Hepatocyte (in vitro differentiated cells): ENCODE results near the gene RNF145. TPM values are rescaled to one million over a fixed set of nuclear protein-coding genes. Genes with fewer than 3 reads are reported as not detected.

Source experiments
- DNase-seq: peaks from one replicate; pipeline ENCODE4 v3.0.0-alpha.2; 2016; ENCODE audit warnings: low spot score
- H2AFZ ChIP-seq: fragments of 200-600 bp; sonication (generic); 2 replicates; pipeline ENCODE4 v1.6.0; 2016; ENCODE audit warnings: antibody characterized with exemption, mild to moderate bottlenecking
- H3K27ac ChIP-seq: fragments of 200-600 bp; sonication (generic); 2 replicates; pipeline ENCODE4 v1.5.1; 2016; ENCODE audit warnings: mild to moderate bottlenecking
- H3K27me3 ChIP-seq: fragments of 200-600 bp; sonication (generic); 2 replicates; pipeline ENCODE4 v1.6.1; 2016
- H3K36me3 ChIP-seq: fragments of 200-600 bp; sonication (generic); replicated peaks from 2 replicates; pipeline ENCODE4 v1.5.1; 2016; ENCODE audit warnings: low read depth; ENCODE audit not compliant: insufficient read depth
- H3K4me1 ChIP-seq: fragments of 200-600 bp; sonication (generic); 2 replicates; pipeline ENCODE4 v1.5.1; 2016; ENCODE audit warnings: mild to moderate bottlenecking, moderate library complexity; ENCODE audit not compliant: insufficient read depth
- H3K4me2 ChIP-seq: fragments of 200-600 bp; sonication (generic); 2 replicates; pipeline ENCODE4 v1.6.0; 2016
- H3K4me3 ChIP-seq: fragments of 200-600 bp; sonication (generic); 2 replicates; pipeline ENCODE4 v1.5.1; 2016; ENCODE audit warnings: mild to moderate bottlenecking
- H3K79me2 ChIP-seq: fragments of 200-600 bp; sonication (generic); 2 replicates; pipeline ENCODE4 v1.6.0; 2017; ENCODE audit warnings: mild to moderate bottlenecking
- H3K9me2 ChIP-seq: fragments of 200-600 bp; sonication (generic); replicated peaks from 2 replicates; pipeline ENCODE4 v1.6.0; 2017; ENCODE audit warnings: mild to moderate bottlenecking; ENCODE audit not compliant: insufficient read depth
- H3K9me3 ChIP-seq: fragments of 200-600 bp; sonication (generic); 2 replicates; pipeline ENCODE4 v1.5.1; 2016; ENCODE audit warnings: low read depth, mild to moderate bottlenecking
- H4K20me1 ChIP-seq: fragments of 200-600 bp; sonication (generic); 2 replicates; pipeline ENCODE4 v1.6.0; 2016; ENCODE audit warnings: mild to moderate bottlenecking; ENCODE audit not compliant: insufficient read depth, poor library complexity, severe bottlenecking
- EZH2 ChIP-seq: fragments of 200-600 bp; sonication (generic); IDR thresholded peaks from 2 replicates; pipeline ENCODE4 v1.6.1; 2016; ENCODE audit warnings: antibody characterized with exemption, mild to moderate bottlenecking, borderline replicate concordance
- WGBS: methylation state at CpG from one replicate; pipeline ENCODE4 v1.1.6; 2016; ENCODE audit warnings: low lambda C conversion rate; ENCODE audit errors: missing lambda C conversion rate; 5-methylcytosine and 5-hydroxymethylcytosine counted together
- polyA plus RNA-seq: library from polyadenylated mRNA; unstranded; fragments of >200 nt; fragmentation: Nextera tagmentation; extraction: Ambion mirVana; gene quantifications from 2 replicates; pipeline ENCODE4 v1.2.1, GENCODE V29; 2016
- small RNA-seq: library from RNA; depleted of rRNA; stranded (forward); fragments of <200 nt; gene quantifications from one replicate; pipeline ENCODE3, GENCODE V24; 2014
- total RNA-seq: library from RNA; depleted of rRNA; stranded (reverse); fragments of >200 nt; gene quantifications from 2 replicates; pipeline ENCODE4 v1.2.3, GENCODE V29; 2014

The RNF145 gene
- total and polyA plus RNA-seq, 2 experiments from 2014 or later = 13.0 to 37.4 TPM

DNA sequence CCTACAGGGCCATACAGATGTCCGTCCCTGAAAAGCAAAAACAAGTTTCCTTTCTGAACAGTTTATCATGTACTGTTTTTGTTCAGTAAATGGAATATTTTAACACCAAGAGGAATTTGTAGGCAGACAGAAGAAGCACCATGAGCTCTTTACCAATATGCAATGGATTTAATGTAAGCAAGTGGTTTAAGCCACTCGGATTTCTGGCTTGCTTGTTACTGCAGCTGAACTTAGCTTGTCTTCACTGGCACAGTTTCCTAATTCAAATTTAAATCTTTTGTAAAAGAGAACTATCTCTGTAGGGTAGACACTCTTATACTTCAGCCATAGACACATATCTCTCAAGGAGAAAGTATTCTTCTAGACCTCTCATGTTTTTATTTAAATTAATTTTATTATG, 96.9 kb downstream of the RNF145 start:
- no peak for TF ChIP-seq EZH2
- Histone ChIP-seq H3K4me2 (no peak overlapping the region), H3K9me2 (no peaks in the 10 kb centered on the region), H4K20me1 (no peaks in the 10 kb centered on the region), H3K79me2 (no peaks in the 10 kb centered on the region), H3K9me3 (no peaks in the 10 kb centered on the region), H3K36me3 (no peaks in the 10 kb centered on the region), H3K27me3 (peaks cover 45% of the 10 kb centered on the region), H3K4me3 (no peak overlapping the region), H2AFZ (no peak overlapping the region), H3K4me1 (no peaks in the 10 kb centered on the region), H3K27ac (no peak overlapping the region)
- WGBS = 89% methylated on average over 2 of the region's 2 CpGs
- no peak for DNase-seq

Small RNAs within 50 kb of the gene (small RNA-seq; reads per million reads assigned to genes)
- not detected for gene RF00263

Other genes starting within 250 kb of the RNF145 start
- 6.5 and 12.1 TPM in 2 replicates for gene EBF1, start 109.6 kb downstream of the RNF145 start, total RNA-seq
- 7.8 and 9.4 TPM in 2 replicates for gene EBF1, start 109.6 kb downstream of the RNF145 start, polyA plus RNA-seq
- gene UBLCP1, start 53.7 kb upstream of the RNF145 start, total RNA-seq = 20.2 and 28.9 TPM in 2 replicates
- 19.3 and 24.4 TPM in 2 replicates for gene UBLCP1, start 53.7 kb upstream of the RNF145 start, polyA plus RNA-seq
- not detected in 2 replicates for gene IL12B, start 120.9 kb upstream of the RNF145 start, total RNA-seq
- gene IL12B, start 120.9 kb upstream of the RNF145 start, polyA plus RNA-seq = not detected in 2 replicates